Stimulated activated memory B cell treated with anti-CD40 and anti-IgM and Interleukin-4, amounts not matched to agents 10 μg/mL and 1 μg/mL and 100 μg/mL, for 72 hours (primary cell): ENCODE results near the gene DDX24.

Source experiments
- ATAC-seq: fragments of 150-1000 bp; cut with Tn5 transposase; 2 replicates; pipeline ENCODE4 v1.10.0; 2021
- H3K27ac Mint-ChIP-seq: one replicate; pipeline ENCODE4 v1.8.0; 2022; ENCODE audit warnings: mild to moderate bottlenecking, mixed read lengths
- H3K27me3 Mint-ChIP-seq: one replicate; pipeline ENCODE4 v1.8.0; 2022; ENCODE audit warnings: mixed read lengths
- H3K36me3 Mint-ChIP-seq: one replicate; pipeline ENCODE4 v1.8.0; 2022; ENCODE audit warnings: mixed read lengths
- H3K4me1 Mint-ChIP-seq: one replicate; pipeline ENCODE4 v1.8.0; 2022; ENCODE audit warnings: mixed read lengths
- H3K4me3 Mint-ChIP-seq: one replicate; pipeline ENCODE4 v1.8.0; 2022; ENCODE audit warnings: mild to moderate bottlenecking, moderate library complexity, mixed read lengths
- H3K9me3 Mint-ChIP-seq: one replicate; pipeline ENCODE4 v1.8.0; 2022; ENCODE audit warnings: mixed read lengths

Gene DDX24

GRCh38 chr14:94026173-94026888 lies 54.7 kb downstream of the DDX24 start, which contains the start of gene OTUB2:
OTUB2 (plus strand) TSS chr14:94026340; CDS start chr14:94026538, 198 bp downstream.
- Mint-ChIP-seq H3K4me3 (peak within 1 kb of the TSS; percentile 74), H3K9me3 (no peaks in the 10 kb centered on the region), H3K27ac (no peak within 1 kb of the TSS), H3K4me1 (peaks cover 11% of the 10 kb centered on the region), H3K36me3 (no peaks in the 10 kb centered on the region), H3K27me3 (peaks cover 33% of the 10 kb centered on the region)
- peak; percentile 98 for ATAC-seq

DNA sequence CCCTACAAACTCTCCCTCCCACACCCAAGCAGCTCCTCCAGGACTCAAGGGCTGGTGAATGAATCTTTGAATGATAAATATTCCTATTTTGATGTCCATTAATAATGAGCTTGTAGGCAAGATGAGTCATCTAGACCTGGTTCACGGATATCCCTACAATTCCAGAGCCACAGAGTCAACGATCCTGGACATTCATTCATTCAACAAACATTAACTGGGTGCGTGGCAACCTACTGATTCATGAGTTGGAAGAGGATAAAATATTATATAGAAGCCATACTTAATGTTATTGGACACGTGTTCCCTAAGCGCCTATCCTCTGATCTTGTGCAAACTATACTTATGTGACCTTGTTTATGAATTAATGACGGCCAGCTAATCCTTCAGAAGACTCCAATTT lies 55.3 kb downstream of the DDX24 start:
- H3K4me3 Mint-ChIP-seq = peak overlapping the region; percentile 74
- no peaks in the 10 kb centered on the region for H3K36me3 Mint-ChIP-seq
- peaks cover 39% of the 10 kb centered on the region for H3K27me3 Mint-ChIP-seq
- peaks cover 11% of the 10 kb centered on the region for H3K4me1 Mint-ChIP-seq
- ATAC-seq = no peak
- no peaks in the 10 kb centered on the region for H3K9me3 Mint-ChIP-seq
- no peak overlapping the region for H3K27ac Mint-ChIP-seq

- no peak overlapping the region for H3K27ac Mint-ChIP-seq
- peaks cover 11% of the 10 kb centered on the region for H3K4me1 Mint-ChIP-seq
- H3K36me3 Mint-ChIP-seq = no peaks in the 10 kb centered on the region
- H3K9me3 Mint-ChIP-seq = no peaks in the 10 kb centered on the region
- peaks cover 50% of the 10 kb centered on the region for H3K27me3 Mint-ChIP-seq
- ATAC-seq = no peak
- H3K4me3 Mint-ChIP-seq = no peak overlapping the region
These were observed 56.5 kb downstream of the DDX24 start for GRCh38 chr14:94024549-94024948.

DNA sequence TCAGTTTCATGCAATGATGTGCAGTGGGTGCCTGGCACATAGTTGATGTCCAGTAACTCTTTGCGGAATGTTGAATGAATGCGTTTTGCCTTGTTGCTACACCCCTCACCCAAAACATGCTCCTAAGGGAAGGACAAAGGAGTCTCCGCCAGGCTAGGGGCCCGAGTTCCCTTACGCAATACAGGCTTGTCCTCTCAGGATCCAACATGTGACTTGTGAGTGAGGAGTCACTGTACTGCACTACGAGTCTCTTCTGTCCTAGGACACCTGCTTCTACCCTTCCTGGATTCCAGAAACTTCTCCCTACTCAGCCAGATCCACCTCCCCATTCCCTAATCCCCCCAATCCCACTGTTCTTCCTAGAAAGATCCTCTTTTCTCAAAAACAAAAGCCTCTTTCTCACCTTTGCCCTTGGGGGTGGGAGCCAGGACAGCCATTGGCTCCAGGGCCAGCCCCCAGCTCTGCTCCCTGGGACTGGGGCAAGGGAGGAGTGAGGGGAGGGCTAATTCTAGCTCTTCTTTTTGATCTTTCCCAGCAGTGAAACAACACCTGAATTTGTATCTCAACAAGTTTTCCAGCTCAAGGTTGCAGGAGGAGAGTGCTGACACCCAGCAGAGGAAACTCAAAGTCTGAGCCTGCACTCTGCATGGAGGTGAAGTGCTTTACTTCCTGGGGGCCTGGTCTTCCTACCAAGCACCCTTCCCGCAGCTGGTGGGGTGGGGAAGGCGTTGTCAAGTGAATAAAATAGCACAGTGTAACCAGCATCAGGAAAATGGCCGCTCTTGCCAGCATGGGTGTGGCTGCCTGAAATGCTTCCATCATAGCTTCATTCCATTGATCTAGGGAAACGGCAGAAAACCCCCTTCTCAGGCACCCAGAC lies 58.2 kb downstream of the DDX24 start:
- peaks cover 6% of the 10 kb centered on the region for H3K4me1 Mint-ChIP-seq
- ATAC-seq = no peak
- no peak overlapping the region for H3K4me3 Mint-ChIP-seq
- H3K27ac Mint-ChIP-seq = no peak overlapping the region
- H3K27me3 Mint-ChIP-seq = peaks cover 50% of the 10 kb centered on the region
- H3K9me3 Mint-ChIP-seq = no peaks in the 10 kb centered on the region
- H3K36me3 Mint-ChIP-seq = no peaks in the 10 kb centered on the region

DNA sequence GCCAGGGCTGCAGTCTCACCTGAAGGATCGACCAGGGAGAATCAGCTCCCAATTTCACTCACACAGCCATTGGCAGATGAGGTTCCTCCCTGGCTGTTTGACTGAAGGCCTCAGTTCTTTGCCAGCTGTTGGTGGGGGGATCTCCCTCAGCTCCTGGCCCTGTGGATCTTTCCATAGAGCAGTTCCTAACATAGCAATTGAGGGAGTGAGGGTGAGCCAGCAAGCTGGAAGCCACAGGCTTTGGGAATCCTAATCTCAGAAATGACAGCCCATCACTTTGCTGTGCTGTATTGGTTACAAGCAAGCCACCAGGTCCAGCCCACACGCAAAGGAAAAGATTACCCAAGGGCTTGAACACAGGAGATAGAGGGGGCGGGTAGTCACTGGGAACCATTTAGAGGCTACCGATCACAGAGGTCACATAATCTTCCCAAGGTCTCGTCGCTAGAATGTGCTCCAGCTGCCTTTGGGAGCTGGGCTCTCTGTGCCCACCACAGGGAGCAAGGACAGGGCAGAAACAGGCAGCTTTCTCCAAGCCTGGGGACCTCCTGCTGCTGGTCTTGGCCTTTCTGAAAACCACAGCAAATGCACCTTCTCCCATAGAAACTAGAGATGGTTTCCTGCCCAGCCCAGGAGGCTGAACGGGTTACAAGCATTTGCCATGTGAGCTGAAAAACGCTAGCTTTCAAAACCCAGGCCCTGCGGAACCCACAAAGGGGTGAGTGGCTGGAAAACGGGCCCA lies 59.4 kb downstream of the DDX24 start:
- ATAC-seq = no peak
- Mint-ChIP-seq H3K27ac (no peak overlapping the region), H3K36me3 (no peaks in the 10 kb centered on the region), H3K9me3 (no peaks in the 10 kb centered on the region), H3K4me1 (peaks cover 6% of the 10 kb centered on the region), H3K27me3 (peaks cover 54% of the 10 kb centered on the region), H3K4me3 (no peak overlapping the region)

- peaks cover 59% of the 10 kb centered on the region for H3K27me3 Mint-ChIP-seq
- H3K27ac Mint-ChIP-seq = no peak overlapping the region
- peaks cover 3% of the 10 kb centered on the region for H3K4me1 Mint-ChIP-seq
- H3K36me3 Mint-ChIP-seq = no peaks in the 10 kb centered on the region
- no peak for ATAC-seq
- H3K4me3 Mint-ChIP-seq = no peak overlapping the region
- no peaks in the 10 kb centered on the region for H3K9me3 Mint-ChIP-seq
These were observed 60.0 kb downstream of the DDX24 start for GRCh38 chr14:94021001-94021400.

GRCh38 chr14:94020267-94020666 lies 60.7 kb downstream of the DDX24 start:
- no peak overlapping the region for H3K4me3 Mint-ChIP-seq
- peaks cover 59% of the 10 kb centered on the region for H3K27me3 Mint-ChIP-seq
- H3K36me3 Mint-ChIP-seq = no peaks in the 10 kb centered on the region
- no peaks in the 10 kb centered on the region for H3K9me3 Mint-ChIP-seq
- H3K27ac Mint-ChIP-seq = no peak overlapping the region
- no peak for ATAC-seq
- H3K4me1 Mint-ChIP-seq = no peaks in the 10 kb centered on the region

DNA sequence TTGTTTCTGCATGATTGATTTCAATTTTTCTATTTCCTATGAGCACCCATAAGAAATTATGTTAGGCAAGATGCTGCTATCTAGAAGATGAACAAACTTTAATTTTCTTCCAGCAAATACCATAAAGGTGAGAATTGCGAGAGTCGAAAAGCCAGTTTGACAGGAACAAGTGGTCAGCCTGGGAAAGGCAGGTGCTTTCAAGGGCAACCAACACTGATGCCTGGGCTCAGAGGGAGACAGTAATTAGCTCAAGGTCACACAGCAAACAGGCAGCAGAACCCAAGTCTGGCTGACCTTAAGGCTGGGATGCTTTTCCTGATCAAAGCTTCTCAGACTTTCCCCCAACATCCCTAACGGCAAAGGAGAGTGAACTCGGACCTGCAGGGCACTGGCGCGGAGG lies 61.7 kb downstream of the DDX24 start:
- Mint-ChIP-seq H3K4me3 (no peak overlapping the region), H3K4me1 (no peaks in the 10 kb centered on the region), H3K27me3 (peaks cover 61% of the 10 kb centered on the region), H3K27ac (no peak overlapping the region), H3K36me3 (no peaks in the 10 kb centered on the region), H3K9me3 (no peaks in the 10 kb centered on the region)
- ATAC-seq = no peak

DNA sequence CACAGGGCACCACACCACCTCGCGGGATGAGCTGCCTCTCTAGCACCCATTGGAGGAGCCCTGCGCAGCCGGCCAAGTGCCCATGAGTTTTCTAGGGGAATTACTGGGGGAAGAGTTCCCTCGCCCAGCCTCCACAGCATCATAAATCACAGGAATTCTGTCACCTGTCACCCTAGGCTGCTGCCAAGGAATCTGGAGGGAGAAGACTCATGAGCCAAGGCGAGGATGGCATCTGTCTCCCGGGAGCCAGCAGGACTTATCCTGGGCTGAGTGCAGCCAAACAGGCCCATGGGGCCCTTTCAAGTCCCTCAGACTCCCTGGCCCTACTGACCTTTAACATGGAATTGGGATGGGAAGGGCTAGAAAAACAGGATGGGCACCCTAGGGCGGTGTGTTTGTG lies 62.7 kb downstream of the DDX24 start:
- H3K4me3 Mint-ChIP-seq = no peak overlapping the region
- H3K4me1 Mint-ChIP-seq = no peaks in the 10 kb centered on the region
- H3K36me3 Mint-ChIP-seq = no peaks in the 10 kb centered on the region
- no peaks in the 10 kb centered on the region for H3K9me3 Mint-ChIP-seq
- ATAC-seq = no peak
- H3K27ac Mint-ChIP-seq = no peak overlapping the region
- peaks cover 58% of the 10 kb centered on the region for H3K27me3 Mint-ChIP-seq

DNA sequence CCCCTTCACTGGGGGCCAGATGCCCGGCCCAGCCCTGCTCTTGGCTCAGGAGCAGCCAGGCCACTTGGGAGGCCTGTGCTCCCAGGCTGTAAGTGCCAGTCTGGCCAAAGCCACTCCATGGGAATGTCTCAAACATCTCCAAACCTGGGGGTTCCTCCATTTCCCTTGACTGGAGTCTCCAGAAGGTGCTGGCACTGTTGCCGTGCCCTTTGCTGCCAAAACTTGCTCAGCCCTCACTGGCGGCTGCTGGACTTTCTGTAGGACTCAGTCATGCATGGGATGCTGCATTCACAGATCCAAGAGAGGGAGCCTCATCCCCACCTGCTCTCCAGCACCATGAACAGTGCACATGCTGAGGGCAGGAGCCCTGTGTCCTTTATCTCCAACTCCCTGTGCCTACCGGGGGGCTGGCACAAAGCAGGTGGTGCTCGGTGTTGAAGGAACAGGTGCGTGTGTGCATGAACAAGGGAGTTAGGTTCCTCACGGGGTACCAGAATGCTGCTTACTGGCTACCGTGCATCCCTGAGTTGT lies 64.5 kb downstream of the DDX24 start:
- no peak overlapping the region for H3K4me3 Mint-ChIP-seq
- no peaks in the 10 kb centered on the region for H3K9me3 Mint-ChIP-seq
- no peak for ATAC-seq
- peaks cover 60% of the 10 kb centered on the region for H3K27me3 Mint-ChIP-seq
- H3K4me1 Mint-ChIP-seq = no peaks in the 10 kb centered on the region
- no peaks in the 10 kb centered on the region for H3K36me3 Mint-ChIP-seq
- no peak overlapping the region for H3K27ac Mint-ChIP-seq

DNA sequence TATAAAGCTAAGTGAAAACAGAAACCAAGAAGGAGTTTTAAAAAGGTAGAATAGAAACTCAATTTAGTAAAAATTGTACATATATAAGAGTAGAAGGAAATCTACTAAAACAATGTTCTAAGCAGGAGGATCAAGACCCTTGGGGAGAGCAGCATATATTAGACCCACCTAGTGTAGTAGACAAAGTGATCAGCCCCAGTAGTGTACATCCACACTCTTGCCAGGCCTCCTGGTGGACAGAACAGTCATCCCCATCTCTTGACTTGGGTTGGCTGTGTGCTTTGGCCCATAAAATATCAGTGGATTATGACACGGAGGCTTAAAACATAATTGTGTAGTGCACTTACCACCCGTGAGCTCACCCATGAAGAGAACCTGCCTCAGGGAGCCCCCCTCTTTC lies 65.8 kb downstream of the DDX24 start:
- H3K4me1 Mint-ChIP-seq = no peaks in the 10 kb centered on the region
- no peaks in the 10 kb centered on the region for H3K36me3 Mint-ChIP-seq
- peaks cover 61% of the 10 kb centered on the region for H3K27me3 Mint-ChIP-seq
- H3K9me3 Mint-ChIP-seq = no peaks in the 10 kb centered on the region
- ATAC-seq = no peak
- H3K4me3 Mint-ChIP-seq = no peak overlapping the region
- H3K27ac Mint-ChIP-seq = no peak overlapping the region

- no peaks in the 10 kb centered on the region for H3K36me3 Mint-ChIP-seq
- H3K27ac Mint-ChIP-seq = no peak overlapping the region
- peaks cover 64% of the 10 kb centered on the region for H3K27me3 Mint-ChIP-seq
- no peaks in the 10 kb centered on the region for H3K9me3 Mint-ChIP-seq
- H3K4me1 Mint-ChIP-seq = peaks cover 6% of the 10 kb centered on the region
- ATAC-seq = no peak
- H3K4me3 Mint-ChIP-seq = no peak overlapping the region
These were observed 66.6 kb downstream of the DDX24 start for GRCh38 chr14:94014382-94014781.

DNA sequence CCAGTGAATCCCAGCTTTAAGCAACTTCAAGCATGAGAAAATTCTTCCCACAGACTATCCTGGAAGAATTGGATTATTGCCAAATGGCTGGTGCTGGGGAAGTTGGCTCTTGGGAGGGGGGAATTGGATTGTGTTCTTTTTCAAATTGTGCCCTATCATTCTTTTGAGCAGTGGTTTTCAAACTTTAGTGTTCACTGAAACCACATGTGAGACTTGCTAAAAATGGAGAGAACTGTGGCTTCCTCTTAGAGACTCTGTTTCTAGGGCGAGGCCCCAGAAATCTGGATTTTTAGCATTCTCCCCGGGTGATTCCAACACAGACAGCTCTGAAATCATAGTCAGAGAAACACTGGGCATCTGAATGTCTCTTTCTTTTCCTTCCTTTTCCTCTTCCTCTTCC lies 69.2 kb downstream of the DDX24 start:
- Mint-ChIP-seq H3K36me3 (no peaks in the 10 kb centered on the region), H3K9me3 (no peaks in the 10 kb centered on the region), H3K27ac (no peak overlapping the region), H3K4me1 (peaks cover 6% of the 10 kb centered on the region), H3K27me3 (peaks cover 80% of the 10 kb centered on the region), H3K4me3 (no peak overlapping the region)
- ATAC-seq = no peak

GRCh38 chr14:94010625-94011024 lies 70.4 kb downstream of the DDX24 start:
- ATAC-seq = no peak
- Mint-ChIP-seq H3K36me3 (no peaks in the 10 kb centered on the region), H3K27ac (no peak overlapping the region), H3K4me1 (peaks cover 6% of the 10 kb centered on the region), H3K9me3 (no peaks in the 10 kb centered on the region), H3K4me3 (no peak overlapping the region), H3K27me3 (peaks cover 75% of the 10 kb centered on the region)

GRCh38 chr14:94009767-94010166 lies 71.2 kb downstream of the DDX24 start:
- Mint-ChIP-seq H3K4me3 (no peak overlapping the region), H3K9me3 (no peaks in the 10 kb centered on the region), H3K27me3 (peaks cover 78% of the 10 kb centered on the region), H3K36me3 (no peaks in the 10 kb centered on the region), H3K4me1 (peaks cover 6% of the 10 kb centered on the region), H3K27ac (no peak overlapping the region)
- peak; percentile 24 for ATAC-seq
